Stimulated activated CD8-positive, alpha-beta memory T cell treated with anti-CD3 and anti-CD28 coated beads, Interleukin-7, amount 100 ng/mL, for 24 hours (primary cell): ENCODE results near the gene MS4A14.
"Not testable (repeated sequence)": the region's sequence is repeated elsewhere in the genome, so short reads cannot be mapped to it uniquely, and the experiment has no call there.

Experiments
- DNase-seq: peaks from one replicate; pipeline ENCODE4 v3.0.0-alpha.2; 2020; ENCODE audit warnings: low read depth

MS4A14 gene, protein sequence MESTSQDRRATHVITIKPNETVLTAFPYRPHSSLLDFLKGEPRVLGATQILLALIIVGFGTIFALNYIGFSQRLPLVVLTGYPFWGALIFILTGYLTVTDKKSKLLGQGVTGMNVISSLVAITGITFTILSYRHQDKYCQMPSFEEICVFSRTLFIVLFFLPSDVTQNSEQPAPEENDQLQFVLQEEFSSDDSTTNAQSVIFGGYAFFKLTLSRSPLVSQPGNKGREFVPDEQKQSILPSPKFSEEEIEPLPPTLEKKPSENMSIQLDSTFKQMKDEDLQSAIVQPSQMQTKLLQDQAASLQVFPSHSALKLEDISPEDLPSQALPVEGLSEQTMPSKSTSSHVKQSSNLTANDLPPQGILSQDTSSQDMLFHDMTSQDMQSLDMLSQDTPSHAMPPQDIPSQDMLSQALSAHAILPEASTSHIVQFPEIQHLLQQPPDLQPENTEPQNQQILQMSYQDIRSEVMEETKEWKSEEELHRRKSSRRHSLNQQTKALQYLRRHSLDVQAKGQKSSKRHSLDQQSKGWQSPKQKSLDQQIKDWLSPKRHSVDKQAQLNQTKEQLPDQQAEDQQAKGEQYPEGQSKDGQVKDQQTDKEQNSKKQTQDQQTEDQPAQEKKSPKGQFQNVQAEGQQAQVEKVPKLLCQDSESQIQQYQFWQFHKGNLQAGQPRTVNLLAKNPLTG

DNA sequence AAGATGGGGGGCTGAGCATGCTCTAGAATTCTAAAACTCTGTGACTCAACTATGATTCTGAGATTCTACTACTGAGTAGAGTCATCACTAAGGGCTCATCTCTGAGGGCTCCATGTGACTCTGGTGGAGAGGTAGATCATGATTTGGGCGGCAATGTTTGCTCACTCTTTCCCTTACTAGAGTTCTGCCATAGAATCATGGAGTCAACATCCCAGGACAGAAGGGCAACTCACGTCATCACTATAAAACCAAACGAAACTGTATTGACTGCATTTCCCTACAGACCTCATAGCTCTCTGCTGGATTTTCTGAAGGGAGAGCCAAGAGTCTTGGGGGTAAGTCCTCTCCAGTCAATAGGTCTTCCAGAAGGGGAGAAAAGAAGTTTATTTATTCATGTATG is at the start of gene MS4A14:
TSS of gene MS4A14 (plus strand) at position 78 of the 400 bp plus-strand sequence. CDS start at position 198, 120 bp downstream.
- DNase-seq = no peak

DNA sequence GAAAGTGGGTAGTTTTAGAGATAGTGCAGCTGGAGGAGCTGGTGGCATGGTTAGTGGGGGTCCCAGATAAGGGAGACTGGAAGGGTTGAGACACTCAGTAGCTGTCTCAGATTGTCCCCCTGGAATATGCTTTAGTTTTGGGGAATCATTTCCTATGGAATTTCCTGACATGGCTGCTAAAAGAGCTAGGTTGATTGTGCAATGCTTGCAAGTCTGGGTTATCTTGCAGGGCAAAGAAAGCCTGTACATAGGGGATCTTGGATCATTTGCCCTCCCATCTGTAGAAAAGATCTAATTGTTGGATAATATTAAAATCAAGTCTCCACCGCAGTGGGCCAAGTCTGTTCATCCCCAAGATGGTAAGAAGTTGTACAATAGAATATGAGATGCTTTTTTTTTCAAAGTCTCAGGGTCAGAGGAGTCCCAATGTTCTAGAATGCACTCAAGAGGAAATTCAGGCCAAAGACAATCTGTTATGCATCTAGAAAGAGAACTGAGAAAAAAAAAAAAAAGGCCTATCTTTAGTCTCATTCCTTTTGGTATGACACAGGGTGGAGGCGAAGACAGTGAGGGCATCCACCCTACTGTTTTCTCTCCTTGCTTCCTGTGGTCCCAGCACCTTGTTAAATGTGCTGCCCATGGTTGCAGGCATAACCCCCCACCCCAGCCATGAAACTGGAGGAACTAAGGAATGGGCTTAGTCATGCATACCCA is 49.0 kb upstream of the MS4A14 start:
- DNase-seq = no peak

DNA sequence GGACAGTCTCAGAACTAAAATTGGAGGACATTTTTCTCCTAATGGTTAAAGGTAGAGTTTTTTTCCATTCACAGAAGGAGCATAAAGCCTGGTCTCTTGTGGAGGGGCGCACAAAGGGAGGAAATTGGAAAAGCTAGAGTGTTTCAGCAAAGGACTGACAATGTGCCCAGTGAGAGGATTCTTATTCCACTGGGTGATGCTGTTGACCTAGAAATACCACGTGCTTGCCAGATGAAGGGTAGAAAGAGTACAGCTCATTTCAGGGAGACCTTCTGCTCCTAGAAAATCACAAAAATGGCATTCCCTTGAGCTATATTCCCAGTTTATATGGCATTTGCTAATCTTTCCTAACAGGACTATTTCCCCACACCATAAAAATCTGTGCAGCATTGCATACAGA is 48.1 kb upstream of the MS4A14 start:
- no peak for DNase-seq

DNA sequence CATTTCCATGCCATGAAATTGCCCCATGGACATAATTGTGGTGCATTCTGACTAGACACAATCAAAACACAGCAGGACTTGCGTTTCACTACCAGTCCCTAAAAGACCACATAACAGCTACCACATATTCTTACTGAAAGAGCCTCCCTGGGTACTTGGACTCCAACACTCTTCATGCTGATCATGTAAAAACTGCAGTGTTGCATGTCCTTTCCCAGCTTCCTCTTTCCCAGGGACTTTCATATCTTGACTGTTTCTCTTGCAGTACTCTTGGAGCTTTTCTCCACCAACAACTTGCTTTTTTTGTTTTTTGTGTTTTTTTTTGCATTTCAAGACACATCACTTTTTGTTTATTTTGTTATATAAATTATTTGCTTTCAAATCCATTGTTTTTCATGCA is 46.3 kb upstream of the MS4A14 start:
- DNase-seq = no peak

DNA sequence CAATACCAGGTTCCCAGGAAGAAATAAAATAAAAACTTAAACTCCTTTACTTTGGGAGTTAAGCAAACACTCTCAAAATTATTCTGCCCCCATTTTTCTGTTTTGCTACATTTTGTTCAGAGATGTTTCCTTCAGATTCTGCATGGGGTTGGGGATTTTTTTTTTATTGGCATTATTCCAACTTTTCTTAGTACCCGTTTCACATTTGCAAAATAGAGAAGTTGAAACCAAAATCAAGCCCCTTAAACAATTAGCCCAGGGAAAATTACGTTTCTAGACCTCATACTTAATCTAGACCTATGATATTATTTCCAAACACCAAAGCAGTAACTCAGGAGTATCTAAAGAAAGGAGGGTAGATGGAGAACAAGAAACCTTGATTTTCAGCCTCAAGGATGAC is 38.5 kb upstream of the MS4A14 start:
- DNase-seq = no peak

DNA sequence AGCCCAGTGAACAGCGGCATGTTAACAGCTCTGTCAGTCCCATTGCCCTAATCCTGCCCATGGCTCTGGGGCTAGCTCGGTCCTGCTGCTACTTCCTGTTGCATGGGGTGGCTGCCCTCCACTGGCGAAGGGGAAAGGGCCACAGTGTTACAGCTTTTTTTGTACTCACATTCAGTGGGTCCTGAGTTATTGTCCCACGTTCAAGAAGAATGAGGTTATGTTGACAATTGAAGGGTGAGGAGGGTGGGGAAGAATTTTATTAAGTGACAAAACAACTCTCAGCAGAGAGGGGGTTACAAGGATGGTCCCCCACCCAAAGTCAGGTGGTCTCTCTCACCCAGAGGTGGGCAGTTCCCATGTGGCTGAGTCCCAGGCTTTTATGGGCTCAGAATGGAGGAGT is 35.6 kb upstream of the MS4A14 start:
- no peak for DNase-seq

DNA sequence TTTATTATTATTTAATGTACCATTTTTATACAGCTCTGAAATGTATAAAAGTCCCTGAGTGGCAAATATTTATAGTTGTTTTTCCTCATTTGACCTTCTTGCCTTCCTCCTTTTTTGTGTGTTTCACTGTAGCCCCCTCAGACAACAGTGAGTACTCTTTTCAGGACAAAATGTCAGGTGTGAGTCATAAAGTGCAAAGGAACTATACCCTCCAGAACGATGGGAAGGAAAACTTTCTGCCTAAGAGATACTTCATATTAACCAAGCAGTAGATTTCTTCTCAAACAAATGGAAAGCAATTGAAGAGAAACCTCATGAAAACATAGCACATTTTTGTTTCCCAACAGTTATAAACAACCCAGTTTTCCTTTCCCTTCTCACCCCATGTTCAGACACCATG is 34.0 kb upstream of the MS4A14 start:
- no peak for DNase-seq

DNA sequence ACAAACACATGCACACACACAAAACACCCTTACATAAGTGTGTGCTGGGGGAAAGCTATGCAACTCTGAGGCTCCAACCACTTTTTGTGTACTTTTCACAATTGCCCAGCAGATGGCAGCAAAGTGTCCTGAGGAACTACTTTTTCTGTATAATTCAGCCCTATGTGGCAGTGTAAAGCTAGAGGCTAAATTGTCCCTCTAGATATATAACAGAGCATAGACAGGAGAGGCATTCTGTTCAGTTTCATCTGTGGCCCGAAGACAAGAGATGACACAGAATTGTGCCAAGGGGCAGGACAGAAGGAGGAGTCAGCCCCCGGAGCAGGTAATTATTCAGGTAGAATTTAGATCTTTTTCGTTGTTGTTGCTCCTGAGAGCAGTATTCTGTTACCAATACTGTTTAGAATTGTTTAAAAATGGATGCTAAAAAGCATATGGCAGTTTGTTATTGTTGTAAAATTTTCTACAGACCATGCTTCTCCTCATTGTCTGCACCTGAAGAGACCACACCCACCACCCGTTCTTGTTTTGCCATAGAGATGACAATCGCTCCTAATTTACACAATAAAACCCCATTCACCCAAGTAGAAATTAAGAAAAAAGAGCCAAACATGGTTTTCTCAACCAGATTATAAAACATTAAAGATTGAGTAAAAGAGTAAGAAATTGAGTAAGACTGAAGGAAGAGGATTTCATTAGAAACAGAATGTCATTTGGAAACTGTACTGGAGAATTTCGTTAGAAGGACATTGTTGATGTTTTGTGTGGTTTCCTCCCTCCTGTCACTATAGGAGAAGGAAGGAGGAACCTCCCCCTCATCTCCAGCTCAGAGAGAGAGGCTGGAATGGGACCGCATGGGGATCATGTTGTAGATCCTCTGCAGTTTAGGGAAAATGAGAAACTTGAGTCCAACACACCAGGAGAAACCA is 32.5 kb upstream of the MS4A14 start:
- peak; percentile 32 for DNase-seq

DNA sequence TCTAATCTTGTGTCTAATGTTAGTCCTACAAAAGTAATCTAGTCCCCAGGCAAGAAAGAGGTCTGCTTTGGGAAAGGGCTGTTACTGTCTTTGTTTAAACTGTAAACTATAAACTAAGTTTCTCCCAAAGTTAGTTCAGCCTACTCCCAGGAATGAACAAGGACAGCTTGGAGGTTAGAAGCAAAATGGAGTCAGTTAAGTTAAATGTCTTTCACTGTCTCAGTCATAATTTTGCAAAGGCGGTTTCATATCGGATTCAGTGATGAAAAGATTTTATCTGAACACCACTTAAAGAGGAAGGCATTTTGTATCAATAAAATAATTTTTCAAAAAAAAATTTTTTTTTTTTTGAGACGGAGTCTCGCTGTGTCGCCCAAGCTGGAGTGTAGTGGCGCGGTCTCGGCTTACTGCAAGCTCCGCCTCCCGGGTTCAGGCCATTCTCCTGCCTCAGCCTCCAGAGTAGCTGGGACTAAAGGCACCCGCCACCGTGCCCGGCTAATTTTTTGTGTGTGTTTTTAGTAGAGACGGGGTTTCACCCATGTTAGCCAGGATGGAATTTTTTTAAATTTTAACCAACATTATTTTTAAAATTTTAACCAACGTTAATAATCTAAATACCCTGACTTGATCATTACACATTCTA is 29.9 kb upstream of the MS4A14 start:
- not testable (repeated sequence) for DNase-seq

DNA sequence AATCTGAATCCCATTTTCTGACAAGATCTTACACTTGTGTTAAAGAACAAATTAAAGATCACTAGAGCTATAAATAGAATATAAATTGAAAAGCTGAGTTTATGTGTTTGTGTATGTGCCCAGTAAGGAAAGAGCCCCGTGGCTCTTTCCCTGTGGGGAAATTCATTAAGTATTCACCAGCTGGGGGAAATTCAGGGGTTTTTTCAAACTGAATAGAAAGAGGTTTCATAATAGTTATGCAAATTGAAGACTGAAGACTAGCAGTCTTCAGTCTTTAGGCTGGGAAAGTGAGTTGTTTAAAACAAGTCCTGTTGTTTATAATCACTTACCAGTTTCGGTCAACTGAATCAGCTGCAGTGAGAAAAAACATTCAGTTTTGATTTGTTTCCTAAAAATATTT is 29.2 kb upstream of the MS4A14 start:
- DNase-seq = no peak

DNA sequence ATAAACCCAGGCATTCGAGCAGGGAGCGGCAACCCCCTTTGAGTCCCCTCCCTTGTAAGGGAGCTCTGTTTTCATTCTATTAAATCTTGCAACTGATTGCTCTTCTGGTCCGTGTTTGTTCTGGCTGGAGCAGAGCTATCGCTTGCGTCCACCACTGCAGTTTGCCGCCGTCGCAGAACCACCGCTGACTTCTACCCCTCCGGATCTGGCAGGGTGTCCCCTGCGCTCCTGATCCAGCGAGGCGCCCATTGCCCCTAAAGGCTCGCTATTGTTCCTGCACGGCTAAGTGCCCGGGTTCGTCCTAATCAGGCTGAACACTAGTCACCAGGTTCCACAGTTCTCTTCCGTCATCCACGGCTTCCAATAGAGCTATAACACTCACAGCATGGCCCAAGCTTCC is 28.4 kb upstream of the MS4A14 start:
- DNase-seq = no peak

DNA sequence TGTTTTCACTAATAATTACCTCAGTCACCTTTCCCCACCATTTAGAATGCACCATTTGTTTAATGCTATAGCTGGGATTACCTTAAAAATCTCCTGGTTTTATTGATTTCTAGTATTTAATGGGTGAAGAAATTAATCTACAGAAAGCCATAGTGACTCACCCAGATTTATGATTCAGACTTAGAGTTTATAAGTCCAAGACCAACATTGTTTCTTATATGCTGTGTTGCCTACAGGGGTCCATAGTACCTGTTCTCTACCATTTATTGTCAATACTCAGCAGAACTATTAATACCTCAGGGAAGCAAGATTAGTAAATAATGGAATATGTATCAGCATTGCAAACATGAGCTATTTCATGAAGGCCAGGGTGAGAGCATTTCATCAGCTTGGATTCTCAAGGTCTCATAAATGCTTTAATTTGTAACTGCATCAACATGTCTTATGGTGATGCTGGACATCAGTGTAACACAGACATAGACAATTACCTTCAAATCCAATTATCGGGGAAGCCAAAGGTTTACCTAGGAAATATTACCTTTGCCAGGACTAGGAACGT is 25.9 kb upstream of the MS4A14 start:
- no peak for DNase-seq

DNA sequence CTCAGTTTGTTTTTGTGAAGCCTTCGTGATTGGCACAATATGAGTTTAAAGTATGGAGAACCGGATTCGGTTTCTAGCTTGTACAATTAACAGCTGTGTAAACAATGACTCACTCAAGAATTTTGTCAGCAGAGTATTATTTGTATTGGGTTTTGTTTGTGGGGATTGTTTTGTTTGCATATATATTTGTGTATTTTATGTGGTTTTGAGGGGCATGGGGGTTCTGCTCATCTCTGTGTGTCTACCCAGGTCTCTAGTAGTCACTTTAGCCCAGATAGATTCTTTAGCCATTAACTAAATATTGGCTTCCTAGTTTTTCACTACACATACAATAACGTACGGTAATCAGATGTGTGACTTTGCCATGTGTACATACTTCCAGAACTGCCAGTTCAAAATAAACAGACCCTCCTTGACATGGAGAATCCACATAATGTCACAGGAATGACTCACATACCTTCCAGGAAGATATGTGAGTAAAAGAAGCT is 25.4 kb upstream of the MS4A14 start:
- no peak for DNase-seq

DNA sequence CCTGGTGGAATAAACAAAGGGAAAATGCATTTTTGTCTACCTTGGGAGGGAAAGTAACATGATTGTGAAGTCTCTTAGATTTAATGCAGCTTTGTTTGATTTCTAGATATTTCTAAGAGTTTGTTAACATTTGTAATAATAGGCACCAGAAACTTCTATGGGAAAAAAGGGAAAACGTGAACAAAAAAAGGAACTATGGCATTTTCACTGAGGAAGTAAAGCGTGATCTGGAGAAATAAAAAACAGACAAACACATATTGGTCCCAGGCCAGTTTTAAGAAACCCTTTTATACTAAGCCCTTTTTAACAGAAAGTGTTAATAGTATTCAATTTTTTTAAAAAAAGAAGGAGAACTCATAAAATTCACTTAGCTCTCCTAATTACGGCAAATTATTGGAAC is 24.9 kb upstream of the MS4A14 start:
- no peak for DNase-seq

DNA sequence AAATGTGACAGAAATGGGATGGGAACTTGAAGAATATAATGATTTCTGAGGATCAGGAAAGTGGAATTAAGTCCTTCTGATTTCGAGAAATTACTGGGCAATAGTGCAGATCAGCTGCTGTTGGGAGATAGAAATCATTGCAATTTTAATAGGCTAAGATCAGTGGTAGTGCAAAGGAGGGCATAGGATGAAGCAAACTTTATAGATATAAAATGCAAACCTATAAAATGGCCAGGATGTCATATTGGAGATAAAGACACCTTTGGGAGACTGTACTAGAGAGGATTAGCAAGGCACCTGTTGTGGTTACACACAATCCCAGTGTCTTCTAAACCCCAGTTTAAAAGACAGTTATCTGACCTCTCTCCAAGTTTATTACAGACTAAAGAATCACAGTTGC is 24.4 kb upstream of the MS4A14 start:
- no peak for DNase-seq

DNA sequence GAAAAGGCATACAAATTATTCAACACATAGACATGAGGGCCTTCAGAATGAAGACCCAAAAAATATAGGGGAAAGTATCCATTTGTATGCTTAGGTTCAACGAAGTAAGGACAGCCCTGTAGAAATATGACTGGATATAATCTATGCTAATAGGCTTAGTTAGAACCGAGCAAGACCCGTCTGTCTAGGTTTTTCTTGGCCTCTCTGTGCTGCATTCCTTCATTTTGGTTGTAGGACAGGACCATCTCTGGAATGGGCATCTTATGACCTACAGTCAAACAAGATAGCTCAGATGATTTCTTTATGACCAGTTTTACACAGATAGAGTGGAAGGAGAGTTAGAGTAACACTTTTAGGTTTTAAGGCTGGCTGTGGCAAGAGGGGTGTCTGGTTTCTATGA is 23.5 kb upstream of the MS4A14 start:
- DNase-seq = no peak

DNA sequence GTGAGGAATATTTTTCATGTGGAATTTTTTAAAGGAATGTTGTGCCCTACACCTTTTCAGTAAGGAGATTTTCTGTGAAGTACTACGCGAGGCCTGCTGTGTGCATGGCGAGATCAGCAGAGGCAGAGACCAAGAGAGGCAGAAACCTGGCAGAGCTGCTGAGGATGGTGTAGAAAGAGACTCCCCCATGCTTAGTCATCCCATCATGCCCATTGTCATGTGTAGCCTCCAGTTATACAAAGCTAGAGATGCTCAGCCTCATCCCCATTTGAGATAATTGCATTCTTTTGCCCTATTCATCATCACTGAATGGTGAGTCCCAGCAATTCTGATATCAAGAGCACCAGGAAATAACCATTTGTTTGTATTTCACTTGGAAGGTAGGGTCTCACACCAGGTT is 20.9 kb upstream of the MS4A14 start:
- no peak for DNase-seq

DNA sequence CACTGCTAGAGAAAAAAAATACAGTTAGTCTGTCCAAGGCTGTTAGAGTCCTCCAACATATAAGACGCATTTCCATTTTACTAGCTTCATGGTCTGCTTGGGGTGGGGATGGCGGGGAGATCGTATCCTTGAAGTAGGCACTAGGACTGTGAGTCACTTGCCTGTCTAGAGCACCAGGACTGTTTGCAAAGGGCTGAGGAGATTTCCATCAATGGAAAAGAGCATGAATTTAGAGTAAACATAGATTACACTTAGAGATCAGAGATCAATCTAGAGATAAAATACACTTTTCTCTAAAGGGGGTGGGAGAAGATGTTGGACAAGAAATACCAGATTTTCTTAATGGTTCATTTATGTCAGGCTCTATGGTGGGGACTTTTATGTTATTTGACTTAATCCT is 19.7 kb upstream of the MS4A14 start:
- no peak for DNase-seq

DNA sequence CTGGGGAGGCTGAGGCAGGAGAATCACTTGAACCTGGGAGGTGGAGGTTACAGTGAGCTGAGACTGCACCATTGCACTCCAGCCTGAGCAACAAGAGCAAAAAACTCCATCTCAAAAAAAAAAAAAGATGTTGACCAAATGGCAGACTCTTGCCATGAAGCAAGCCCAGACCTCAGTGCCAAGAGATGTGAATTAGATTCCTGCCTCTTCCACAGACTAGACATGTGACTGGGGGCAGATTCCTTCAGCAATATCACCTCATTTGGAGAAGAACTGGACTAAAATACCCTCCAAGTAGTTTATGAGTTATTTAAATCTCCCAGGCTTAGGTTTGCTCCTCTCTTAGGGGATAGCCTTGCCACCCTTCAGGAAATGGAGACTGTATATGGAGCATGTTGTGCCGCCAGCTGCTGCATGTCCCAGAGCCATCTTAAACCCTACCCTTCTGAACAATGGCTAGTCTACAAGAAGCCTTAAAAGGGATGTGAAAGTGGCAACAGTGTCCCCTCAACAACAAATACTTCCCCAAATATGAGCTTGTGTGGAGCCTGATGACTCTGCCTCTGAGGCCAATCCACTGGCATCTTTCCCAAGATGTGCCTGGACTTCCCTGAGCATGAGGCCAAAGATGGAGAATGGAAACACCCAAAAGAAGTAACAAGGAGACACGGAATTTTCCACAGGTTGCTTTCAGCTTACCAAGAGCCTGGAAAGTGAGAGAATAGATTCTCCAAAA is 18.7 kb upstream of the MS4A14 start:
- no peak for DNase-seq

DNA sequence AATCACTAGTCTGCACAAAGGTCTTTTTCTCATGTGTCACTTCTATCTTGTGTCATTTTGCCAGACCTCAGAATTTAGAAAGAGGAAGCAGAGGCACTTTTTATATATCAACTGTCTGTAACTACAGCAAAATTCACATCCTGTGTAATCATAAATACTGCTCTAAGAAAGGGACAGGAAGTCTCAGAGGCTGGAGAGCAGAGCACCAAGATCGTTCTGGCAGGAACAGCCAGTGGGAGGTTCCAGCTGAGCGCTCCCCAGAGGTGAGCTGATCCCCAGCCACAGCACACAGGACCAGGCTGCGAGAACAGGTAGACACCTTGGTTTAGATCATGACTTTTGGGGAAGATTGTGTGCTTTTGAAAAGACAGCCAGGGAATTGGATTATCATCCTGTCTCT is 17.9 kb upstream of the MS4A14 start, which contains the start of gene MS4A7:
TSS of gene MS4A7 (plus strand) at position 179 of the 400 bp plus-strand sequence. CDS start 4,610 bp downstream, outside the sequence.
- no peak for DNase-seq
